Hippocampal formation (tissue), 2 donors: ENCODE measurements around the gene PDE9A.

Experiments used
- DNase-seq, 2 donors: peaks; one replicate each; lab custom pipeline; 2025; lab: John Stamatoyannopoulos, UW

PDE9A gene

DNA sequence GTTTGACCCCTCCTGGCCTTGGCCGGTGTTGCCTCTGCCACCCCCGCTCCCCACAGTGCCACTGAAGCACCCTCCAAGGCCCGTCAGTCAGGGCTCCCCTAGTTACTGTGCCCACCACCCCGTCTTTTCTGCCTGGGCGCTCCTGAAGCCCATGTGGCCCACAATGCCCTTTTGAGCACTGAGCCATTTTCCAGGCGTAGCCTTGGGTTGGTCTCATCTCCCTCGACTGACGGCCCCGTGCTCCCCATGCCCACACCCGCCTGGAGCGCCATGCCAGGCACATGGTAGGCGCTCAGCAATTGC is 118.0 kb downstream of the PDE9A start:
- no peak for DNase-seq

- DNase-seq, result no peak
Observed at GRCh38 chr21:42775123-42775522, 121.7 kb downstream of the PDE9A start.

- DNase-seq, result no peak
Observed at GRCh38 chr21:42775891-42776290, 122.5 kb downstream of the PDE9A start.

GRCh38 chr21:42777064-42777756 is 123.8 kb downstream of the PDE9A start:
- no peak for DNase-seq

DNA sequence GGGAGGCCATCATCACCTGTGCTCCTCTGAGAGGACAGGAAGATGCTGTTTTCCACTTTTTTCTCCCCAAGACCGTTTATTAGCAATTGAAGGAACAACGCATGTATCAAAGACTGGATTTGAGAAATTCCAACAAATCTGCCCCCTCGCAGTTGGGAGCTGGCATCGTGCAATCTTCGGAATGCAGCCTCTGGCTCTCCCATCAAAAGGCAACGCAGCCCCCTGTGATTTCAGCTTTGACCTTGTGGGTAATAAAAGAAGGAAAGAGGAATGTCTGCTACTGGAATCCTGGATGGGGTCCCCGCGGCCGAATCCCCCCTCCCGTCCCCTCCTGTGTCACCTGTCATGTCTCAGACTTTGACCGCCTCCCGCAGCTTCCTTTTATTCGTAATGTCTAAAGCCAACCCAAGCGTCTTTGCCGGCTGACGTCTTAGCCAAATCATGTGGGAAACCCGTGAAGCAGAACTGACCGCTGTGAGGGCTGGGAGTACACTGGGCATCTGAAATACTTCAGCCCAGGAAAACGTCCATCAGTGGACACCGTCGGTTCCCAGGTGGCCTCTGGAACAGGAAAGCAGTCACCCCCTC is 124.4 kb downstream of the PDE9A start:
- DNase-seq, result peak in 1 of 2 donors; percentile 36

DNA sequence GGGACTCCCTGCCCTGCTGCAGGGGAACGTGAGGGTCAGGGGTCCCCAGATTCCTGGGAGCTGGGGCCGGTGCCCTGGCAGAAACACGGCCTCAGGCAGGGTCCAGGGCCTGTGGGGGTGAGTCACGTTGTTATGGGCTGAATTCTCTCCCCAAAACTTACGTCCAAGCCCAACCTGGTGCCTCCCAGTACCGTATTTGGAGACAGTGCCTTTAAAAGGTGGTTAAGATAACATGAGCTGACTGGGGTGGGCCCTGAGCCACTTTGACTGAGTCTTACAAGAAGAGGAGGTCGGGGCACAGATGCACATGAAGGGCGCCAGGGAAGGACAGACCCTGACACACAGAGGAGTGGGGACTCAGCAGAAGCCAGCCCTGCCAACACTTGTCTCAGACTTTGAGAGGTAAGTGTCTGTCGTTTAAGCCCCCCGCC is 126.0 kb downstream of the PDE9A start:
- DNase-seq, result no peak

GRCh38 chr21:42780617-42781016 is 127.2 kb downstream of the PDE9A start:
- DNase-seq, result no peak

- DNase-seq, result no peak
Observed at GRCh38 chr21:42781150-42781970, 127.9 kb downstream of the PDE9A start.

GRCh38 chr21:42781971-42782722 is 128.7 kb downstream of the PDE9A start:
- no peak for DNase-seq

GRCh38 chr21:42782723-42783242 is 129.4 kb downstream of the PDE9A start:
- DNase-seq, result no peak

- no peak for DNase-seq
Observed at GRCh38 chr21:42784276-42784675, 130.9 kb downstream of the PDE9A start.

- no peak for DNase-seq
Observed at GRCh38 chr21:42784896-42785451, 131.6 kb downstream of the PDE9A start.

DNA sequence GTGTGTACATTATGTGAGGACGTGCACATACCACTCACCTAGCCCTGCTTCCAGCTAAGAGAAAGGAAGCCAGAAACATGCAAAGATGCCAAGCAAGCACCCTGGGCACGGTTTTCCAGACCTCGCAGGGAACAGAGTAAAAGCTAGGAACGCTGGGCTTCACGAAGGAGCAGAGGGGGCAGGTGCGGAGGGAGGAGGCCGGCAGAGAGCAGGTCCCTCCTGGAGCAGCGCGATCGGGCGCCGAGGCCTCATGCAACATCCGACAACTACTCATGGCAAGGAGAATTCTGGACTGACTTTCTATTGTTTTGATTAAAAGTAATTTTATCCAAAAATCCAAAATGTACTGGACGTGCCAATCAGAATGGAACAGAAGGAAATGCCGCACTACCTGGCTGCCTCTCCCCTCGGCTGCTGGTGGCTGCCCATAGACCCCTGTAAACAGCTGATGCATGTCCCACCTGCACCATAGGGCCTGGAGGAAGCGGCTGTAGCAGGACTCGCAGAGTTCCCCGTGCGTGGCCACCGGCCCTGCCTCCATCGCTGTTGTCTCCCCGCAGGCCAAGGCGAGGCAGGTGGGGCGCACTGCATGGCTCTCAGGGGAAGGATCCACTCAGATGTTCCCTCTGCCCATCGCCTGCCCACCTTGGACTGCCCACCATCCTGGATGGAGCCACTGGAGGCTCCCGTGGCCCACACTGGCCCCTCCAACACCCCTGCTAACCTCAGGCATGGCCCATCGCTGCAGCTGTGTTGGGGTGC is 132.4 kb downstream of the PDE9A start:
- no peak for DNase-seq

DNA sequence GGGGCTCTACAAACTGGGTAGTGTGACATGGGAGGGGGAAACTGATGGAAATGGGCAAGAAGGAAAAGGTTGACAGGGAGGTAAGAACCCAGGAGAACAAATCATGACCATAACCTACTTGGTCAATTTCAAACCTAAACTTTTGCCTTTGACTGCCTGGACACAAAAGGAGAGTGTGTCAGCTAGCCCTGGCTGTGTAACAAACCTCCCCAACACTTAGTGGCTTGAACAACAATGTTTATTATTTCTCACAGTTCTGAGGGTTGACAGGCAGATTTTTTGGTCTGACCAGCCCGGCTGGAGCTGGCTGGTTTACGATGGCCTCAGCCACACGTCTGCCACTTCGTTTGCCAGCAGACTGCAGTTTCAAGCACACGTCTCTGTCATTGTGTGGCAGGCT is 133.5 kb downstream of the PDE9A start:
- no peak for DNase-seq

DNA sequence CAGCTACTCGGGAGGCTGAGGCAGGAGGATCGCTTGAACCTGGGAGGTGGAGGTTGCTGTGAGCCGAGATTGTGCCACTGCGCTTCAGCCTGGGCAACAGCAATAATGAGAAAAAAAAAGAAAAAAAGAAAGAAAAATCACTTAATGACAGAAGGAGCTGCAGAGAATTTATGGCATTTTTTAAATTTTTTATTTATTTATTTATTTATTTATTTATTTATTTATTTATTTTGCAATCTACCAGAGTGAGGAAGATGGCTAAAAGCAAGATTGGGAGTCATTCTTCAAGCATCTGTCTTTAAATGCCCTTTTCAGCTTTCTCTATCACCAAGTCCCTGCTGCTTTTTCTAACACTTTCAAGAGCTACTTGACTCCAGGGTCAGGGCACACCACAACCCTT is 134.2 kb downstream of the PDE9A start:
- no peak for DNase-seq

DNA sequence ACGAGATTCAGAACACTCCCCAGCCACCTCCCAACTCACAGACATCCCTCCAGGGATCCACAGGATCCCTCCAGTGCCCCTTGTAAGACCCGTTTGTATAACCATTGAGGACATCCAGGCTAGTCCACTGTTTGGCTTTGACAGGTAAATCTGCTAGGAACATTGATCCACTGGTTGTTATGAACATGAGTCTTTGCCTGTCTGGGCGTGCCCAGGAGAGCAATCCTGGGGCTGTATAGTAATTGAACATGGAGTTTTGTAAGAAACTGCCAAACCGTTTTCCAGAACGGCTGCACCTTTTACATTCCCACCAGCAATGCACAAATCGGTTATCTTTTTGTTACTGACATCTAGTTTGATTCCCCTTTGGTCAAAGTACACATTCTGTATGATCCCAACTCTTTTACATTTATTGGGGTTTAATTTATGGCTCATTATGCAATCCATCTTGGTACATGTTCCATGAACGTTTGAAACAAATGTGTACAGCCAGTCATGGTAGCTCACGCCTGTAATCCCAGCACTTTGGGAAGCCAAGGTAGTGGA is 137.2 kb downstream of the PDE9A start:
- DNase-seq, result no peak

DNA sequence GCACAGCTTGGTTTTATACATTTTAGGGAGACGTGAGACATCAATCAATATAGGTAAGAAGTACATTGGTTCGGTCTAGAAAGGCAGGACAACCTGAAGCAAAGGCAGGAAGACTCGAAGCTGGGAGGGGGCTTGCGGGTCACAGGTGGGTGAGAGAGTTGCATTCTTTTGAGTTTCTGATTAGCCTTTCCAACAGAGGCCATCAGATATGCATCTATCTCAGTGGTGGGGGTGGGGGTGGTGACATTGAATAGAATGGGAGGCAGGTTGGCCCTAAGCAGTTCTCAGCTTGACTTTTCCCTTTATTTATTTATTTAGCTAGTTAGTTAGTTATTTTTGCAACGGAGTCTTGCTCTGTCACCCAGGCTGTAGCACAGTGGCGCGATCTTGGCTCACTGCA is 140.4 kb downstream of the PDE9A start:
- DNase-seq, result no peak

GRCh38 chr21:42794551-42794950 is 141.1 kb downstream of the PDE9A start:
- DNase-seq, result no peak

DNA sequence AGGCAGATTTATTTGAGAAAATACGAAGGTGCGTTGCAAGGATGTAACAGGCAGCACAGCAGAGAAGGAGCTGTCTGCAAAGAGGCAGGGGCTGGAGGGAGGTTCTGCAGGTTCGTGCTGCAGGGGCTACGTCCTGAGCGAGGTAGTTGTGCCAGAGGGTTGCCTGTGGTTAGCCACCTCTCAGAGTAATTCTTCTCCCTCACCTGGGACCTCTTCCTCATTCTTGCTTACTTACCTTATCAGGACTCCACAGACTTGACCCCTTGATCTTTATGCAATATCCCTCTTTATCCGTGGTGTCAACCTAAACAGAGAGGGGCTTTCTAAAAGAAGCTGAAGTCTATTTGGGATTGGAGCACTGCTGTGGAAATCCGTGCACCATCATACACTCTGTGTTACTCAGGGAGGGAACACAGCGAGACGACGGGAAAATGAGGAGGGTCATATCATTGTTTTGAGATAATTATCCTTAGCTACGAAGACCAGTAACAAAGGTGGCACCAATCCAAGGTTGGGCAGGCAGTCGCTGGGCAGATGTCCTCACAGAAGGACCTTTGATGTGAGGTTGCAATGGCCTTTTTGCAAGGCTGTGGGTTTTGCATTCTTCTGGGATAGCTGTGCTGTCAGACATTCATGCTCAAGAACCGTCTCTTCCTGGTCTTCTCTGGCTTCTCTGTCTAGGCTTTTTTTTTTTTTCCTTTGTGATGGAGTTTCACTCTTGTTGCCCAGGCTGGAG is 143.1 kb downstream of the PDE9A start:
- DNase-seq, result no peak

DNA sequence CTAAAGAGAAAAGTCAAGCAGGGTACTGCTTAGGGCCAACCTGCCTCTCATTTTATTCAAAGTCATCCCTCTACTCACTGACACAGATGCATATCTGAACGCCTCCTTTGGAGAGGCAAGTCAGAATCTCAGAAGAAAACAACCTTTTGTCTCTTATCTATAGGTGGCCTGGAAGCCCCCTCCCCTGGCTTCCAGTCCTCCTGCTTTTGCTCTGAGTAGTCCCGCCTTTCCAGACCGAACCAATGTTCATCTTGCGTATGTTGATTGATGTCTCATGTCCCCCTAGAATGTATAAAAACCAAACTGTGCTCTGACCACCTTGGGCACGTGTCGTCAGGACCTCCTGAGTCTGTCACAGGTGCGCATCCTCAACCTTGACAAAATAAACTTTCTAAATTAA is 144.1 kb downstream of the PDE9A start:
- DNase-seq, result no peak
